Mucosa of gallbladder (tissue), 1 donor: ENCODE measurements around the gene RTKN. TPM values are rescaled to one million over a fixed set of nuclear protein-coding genes. Genes with fewer than 3 reads are reported as not detected.
"Not testable (repeated sequence)": the region's sequence is repeated elsewhere in the genome, so short reads cannot be mapped to it uniquely, and the experiment has no call there.

Source experiments
- DNase-seq: peaks from one replicate; pipeline ENCODE4 v3.0.0-alpha.2; 2020; ENCODE audit warnings: low spot score
- total RNA-seq: library from RNA; stranded (reverse); gene quantifications from one replicate; pipeline ENCODE4 v1.2.1, GENCODE V29; 2021
- donor health status: DM: no; HTN: no; CAD: no.

Gene RTKN, protein sequence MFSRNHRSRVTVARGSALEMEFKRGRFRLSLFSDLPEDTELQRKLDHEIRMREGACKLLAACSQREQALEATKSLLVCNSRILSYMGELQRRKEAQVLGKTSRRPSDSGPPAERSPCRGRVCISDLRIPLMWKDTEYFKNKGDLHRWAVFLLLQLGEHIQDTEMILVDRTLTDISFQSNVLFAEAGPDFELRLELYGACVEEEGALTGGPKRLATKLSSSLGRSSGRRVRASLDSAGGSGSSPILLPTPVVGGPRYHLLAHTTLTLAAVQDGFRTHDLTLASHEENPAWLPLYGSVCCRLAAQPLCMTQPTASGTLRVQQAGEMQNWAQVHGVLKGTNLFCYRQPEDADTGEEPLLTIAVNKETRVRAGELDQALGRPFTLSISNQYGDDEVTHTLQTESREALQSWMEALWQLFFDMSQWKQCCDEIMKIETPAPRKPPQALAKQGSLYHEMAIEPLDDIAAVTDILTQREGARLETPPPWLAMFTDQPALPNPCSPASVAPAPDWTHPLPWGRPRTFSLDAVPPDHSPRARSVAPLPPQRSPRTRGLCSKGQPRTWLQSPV
- 86.4 TPM for total RNA-seq

DNA sequence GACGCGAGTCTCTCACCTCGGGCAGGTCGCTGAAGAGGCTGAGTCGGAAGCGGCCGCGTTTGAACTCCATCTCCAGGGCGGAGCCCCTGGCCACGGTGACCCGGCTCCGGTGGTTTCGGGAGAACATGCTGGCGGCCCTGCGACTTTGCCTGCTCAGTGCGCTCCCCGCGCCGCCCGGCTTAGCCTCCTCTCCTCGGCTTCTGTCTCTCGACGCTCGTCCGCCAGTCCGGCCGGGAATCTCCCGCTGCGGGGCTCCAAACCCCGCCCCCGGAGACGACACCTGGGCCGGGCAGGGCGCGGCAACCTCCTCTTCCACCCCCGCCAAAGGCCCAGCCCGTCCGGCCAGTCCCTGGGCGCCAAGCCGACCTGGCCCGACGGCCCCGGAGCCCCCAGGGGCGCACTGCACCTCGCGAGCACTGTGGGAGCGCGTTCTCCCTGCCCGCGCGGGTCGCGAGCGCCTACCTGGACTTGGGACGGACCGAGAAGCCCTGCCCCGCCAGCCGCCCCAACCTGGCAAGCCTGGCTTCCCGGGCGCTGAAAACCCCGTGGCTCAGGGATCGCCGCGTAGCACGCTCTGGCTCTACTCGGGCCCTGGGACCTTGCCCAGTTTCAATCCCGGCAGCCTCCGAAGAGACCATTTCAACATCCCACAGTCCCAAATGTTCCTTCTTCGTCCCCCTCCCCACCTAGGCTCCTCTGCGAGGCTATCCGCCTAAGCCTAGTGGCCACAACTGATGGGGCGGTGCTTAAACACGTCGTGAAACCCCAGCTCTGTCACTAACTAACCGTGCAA, at the start of gene RTKN:
Gene RTKN (minus strand): TSS at position 248 of the 793 bp plus-strand sequence. CDS start 121 bp downstream, at position 127.
- peak; percentile 60 for DNase-seq

GRCh38 chr2:74489906-74490305, 48.2 kb upstream of the RTKN start:
- DNase-seq = no peak

DNA sequence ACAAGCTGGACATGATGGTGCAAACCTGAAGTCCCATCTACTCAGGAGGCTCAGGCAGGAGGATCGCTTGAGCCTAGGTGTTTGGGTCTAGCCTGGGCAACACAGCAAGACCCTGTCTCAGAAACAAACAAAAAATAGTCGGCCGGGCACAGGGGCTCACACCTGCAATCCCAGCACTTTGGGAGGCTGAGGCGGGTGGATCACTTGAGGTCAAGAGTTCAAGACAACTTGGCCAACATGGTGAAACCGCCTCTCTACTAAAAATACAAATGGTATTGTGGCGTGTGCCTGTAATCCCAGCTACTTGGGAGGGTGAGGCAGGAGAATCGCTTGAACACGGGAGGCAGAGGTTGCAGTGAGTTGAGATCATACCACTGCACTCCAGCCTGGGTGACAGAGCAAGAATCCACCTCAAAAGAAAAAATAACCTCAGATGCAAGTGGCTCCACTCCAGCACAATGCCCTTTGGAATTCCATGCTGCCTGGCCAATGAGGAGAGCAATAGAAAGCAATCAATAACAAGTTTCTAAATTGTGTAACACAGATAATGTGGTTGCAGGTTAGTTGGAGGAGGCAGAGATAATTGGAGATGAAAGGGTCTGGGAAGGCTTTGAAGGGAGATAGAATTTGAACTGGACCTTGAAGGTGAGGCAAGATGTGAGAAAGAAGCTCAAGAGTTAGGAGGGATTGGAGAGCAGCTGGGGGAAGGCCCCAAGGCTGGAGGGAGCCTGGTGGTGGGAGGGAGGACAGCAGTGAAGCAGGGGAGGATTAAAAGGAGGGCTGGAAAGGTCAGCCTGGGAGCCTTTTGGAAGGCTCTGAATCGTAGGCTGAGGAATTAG, 47.1 kb upstream of the RTKN start:
- DNase-seq = peak; percentile 71

- no peak for DNase-seq
These were observed 44.4 kb upstream of the RTKN start for GRCh38 chr2:74486141-74486540.

GRCh38 chr2:74483675-74484164, 42.0 kb upstream of the RTKN start:
- not testable (repeated sequence) for DNase-seq

GRCh38 chr2:74482801-74483674, 41.3 kb upstream of the RTKN start, which contains the start of the genes CCDC142 and TTC31:
CCDC142 (minus strand) TSS chr2:74482998; CDS start chr2:74482837, 161 bp downstream.
TTC31 (plus strand) TSS chr2:74483081; CDS start chr2:74483096, 15 bp downstream.
- DNase-seq = peak; percentile 97

DNA sequence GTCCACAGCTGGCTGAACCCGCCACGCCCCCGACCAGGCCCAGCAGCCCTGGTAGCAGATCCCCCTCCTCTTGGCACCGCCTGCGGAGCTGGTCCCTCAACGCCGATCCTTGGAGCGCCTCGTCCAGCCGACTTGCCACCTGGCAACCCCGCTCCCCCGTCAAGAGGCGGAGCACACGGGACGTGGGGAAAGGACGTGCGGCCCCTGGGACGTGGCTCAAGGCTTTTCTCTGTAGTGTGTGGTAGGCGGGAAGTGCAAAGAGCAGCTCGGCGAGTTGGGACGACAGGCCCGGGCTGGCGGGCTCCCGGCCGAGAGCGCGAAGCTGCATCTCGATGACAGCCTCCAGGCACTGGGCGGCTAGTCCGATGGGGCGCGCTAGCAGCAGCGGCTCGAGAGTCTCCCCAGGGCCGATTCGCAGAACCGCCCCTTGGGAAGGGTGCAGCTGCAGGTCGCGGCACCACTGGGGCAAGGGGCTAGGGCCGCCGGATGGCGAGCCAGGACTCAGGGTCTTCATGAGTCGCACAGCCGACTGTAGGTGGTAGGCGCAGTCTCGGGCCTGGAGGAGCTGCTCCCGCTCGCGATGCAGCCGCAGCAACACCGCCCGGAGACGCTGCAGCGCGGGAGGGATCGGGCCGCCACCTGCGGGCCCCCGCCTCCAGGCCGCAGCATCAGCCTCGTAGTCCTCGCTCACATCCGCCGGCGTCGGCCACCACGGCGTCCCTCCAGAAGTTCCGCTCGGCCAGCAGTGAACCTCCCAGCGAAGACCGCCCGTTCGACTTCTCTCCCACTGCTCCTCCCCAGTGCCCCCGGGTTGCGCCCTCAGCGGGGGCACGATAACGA, 40.4 kb upstream of the RTKN start:
- no peak for DNase-seq

DNA sequence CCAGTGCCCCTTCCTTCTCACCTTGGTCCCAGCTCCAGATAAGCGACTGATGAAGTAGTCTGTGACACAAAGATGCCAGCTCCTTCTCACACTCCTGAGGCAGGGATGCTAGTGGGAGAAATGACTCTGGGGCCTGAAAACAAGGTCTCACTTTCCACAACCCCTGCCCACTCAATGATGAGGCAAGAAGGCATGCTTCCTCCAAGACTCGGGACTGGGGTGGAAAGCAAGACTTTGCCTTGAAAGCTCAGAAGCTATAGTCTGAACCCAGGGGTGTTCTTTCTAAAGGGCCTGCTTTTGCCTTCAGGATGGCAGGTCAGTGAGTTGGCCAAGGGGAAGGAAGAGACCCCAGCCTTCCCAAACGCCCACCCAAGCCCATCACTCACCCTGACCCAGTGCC, 39.7 kb upstream of the RTKN start:
- no peak for DNase-seq

- DNase-seq = no peak
These were observed 33.2 kb upstream of the RTKN start for GRCh38 chr2:74474899-74475298.

GRCh38 chr2:74474481-74474880, 32.7 kb upstream of the RTKN start:
- no peak for DNase-seq

GRCh38 chr2:74472945-74473258, 31.2 kb upstream of the RTKN start:
- no peak for DNase-seq

DNA sequence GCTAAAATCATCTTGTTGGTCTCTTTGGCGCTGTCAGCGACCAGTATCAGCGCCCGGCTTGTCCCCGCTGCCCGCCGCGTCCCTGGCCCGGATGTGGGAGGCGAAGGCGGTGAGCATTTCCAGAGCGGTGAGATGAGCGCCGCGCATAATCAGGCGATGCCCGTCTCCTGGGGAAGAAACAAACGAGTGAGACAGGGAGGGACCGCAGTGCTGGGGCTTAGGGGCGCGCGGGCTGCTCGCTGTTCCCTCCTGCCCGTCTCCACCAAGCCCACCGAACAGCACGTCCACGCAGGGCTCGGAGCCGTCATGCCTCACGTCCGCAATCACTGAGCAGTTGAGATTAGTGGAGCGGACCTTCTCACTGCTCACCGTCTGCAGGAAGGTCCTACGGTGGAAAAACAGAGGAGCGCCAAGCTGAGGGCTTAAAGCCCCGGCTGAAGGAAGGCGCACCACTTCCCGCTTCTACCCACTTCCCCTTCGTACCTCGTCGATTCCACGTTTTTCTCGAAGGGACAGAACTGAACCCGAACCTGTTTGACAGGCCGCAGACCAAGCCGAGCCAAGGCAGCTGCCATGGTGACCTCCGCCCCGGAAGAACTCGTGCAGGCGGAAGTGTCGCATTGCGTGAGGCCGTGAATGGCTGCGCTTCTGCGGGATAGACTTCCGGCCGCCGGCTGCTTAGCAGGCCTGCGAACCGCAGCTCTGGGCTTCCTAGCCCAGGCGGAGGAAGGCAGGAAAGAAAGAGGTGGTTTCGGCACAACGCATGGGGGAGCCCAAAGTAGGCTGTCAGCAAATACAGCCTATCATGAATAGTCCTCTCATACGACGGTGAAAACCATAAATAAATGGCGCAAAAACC, 30.6 kb upstream of the RTKN start, which contains the start of gene MRPL53:
Gene MRPL53 (minus strand): TSS at position 595 of the 859 bp plus-strand sequence. CDS start 20 bp downstream, at position 575.
- peak; percentile 95 for DNase-seq

DNA sequence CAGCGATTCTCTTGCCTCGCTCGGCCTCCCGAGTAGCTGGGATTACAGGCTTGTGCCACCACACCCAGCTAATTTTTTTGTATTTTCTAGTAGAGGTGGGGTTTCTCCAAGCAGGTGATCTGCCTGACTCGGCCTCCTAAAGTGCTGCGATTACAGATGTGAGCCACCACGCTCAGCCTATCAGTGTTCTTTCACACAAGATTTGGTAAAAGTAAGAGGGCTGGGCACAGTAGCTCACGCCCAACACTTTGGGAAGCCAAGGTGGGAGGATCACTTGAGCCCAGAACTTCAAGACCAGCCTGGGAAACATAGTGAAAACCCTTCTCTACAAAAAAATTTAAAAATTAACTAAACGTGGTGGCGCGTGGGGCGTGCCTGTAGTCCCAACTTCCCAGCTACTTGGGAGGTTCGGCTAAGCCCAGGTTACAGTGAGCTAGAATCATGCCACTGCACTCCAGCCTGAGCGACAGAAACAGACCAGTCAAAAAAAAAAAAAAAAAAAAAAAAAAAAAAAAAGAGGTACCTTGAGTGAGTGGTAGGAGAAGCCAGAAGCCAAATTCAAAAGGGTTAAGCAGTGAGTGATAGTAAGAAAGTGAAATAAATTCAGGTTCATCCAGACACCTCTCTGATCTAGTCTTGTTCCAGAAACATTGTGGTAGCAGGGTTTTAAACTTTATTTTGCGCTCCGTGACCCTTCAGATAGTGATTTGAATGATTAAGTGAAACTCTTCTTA, 29.8 kb upstream of the RTKN start:
- no peak for DNase-seq

DNA sequence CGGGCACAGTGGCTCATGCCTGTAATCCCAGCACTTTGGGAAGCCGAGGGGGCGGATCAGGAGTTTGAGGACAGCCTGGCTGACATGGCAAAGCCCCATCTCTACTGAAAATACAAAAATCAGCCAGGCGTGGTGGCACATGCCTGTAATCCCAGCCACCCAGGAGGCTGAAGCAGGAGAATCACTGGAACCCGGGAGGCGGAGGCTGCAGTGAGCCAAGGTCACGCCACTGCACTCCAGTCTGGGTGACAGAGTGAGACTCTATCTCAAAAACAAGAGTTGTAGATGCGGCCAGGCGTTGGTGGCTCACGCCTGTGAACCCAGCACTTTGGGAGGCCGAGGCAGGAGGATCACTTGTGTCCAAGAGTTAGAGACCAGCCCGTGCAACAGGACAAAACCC, 29.0 kb upstream of the RTKN start:
- not testable (repeated sequence) for DNase-seq

- no peak for DNase-seq
These were observed 22.7 kb upstream of the RTKN start for GRCh38 chr2:74464406-74464805.

- no peak for DNase-seq
These were observed 21.0 kb upstream of the RTKN start for GRCh38 chr2:74462786-74463105.

GRCh38 chr2:74462054-74462785, 20.5 kb upstream of the RTKN start:
- no peak for DNase-seq
